Nephron progenitor cell (in vitro differentiated cells): ENCODE data around the gene PLXNA2.

Experiments used
- DNase-seq: peaks from one replicate; pipeline ENCODE4 v3.0.0; 2021
- H3K27ac Mint-ChIP-seq: 2 replicates; pipeline ENCODE4 v1.8.0; 2021; ENCODE audit warnings: mild to moderate bottlenecking, moderate library complexity, mixed read lengths
- H3K27me3 Mint-ChIP-seq: 2 replicates; pipeline ENCODE4 v1.8.0; 2021; ENCODE audit warnings: mild to moderate bottlenecking, low read depth, mixed read lengths; ENCODE audit not compliant: poor library complexity
- H3K36me3 Mint-ChIP-seq: 2 replicates; pipeline ENCODE4 v1.8.0; 2021; ENCODE audit warnings: low read depth, mixed read lengths
- H3K4me1 Mint-ChIP-seq: 2 replicates; pipeline ENCODE4 v1.8.0; 2021; ENCODE audit warnings: mixed read lengths
- H3K4me3 Mint-ChIP-seq: 2 replicates; pipeline ENCODE4 v1.8.0; 2021; ENCODE audit warnings: mild to moderate bottlenecking, moderate library complexity, mixed read lengths
- H3K9me3 Mint-ChIP-seq: 2 replicates; pipeline ENCODE4 v1.8.0; 2021; ENCODE audit warnings: mild to moderate bottlenecking, moderate library complexity, mixed read lengths
- CTCF ChIP-seq: fragments of 200-600 bp; sonication (generic); IDR thresholded peaks from 2 replicates; pipeline ENCODE4 v1.5.0; 2021; ENCODE audit warnings: antibody characterized with exemption

PLXNA2 gene

GRCh38 chr1:208129060-208129459, 115.1 kb downstream of the PLXNA2 start:
- Mint-ChIP-seq H3K36me3 (no peaks in the 10 kb centered on the region), H3K27ac (no peak overlapping the region), H3K4me3 (no peak overlapping the region), H3K9me3 (no peaks in the 10 kb centered on the region), H3K4me1 (peaks cover 55% of the 10 kb centered on the region), H3K27me3 (peaks cover 19% of the 10 kb centered on the region)
- no peak for TF ChIP-seq CTCF
- no peak for DNase-seq

DNA sequence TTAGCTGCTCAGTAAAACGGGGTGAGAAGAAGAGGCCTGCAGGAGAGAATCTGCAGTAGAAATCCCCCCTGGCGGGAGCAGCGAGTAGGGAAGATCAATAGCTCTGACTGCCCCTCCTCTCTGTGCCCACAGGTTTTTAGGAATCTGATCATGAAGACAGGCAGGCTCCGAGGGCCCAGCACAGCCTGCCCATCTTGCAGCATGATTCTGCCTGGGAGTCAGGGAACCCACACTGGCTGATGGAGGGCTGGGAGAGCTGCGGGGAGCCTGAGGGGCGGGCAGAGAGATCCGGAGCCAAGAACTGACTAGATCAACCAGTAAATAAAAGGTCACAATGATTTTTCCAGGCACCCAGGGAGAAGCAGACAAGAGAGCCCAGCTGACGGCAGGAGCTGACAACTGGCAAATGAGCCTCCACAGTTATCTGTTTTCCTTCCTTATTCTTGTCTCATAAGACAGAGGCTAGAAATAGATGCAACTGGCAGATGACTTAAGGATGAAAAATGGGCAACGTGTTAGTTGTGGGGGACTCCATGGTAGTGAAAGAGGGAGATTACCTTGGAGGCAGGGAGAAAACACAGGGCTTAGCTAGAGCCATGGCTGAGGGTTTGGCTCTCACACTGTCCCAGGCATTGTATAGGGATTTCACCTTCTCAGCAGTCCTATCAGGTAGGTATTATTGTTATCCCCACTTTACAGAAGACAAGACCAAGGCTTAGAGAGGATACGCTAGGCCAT, 116.2 kb downstream of the PLXNA2 start:
- Mint-ChIP-seq H3K27ac (no peak overlapping the region), H3K9me3 (no peaks in the 10 kb centered on the region), H3K36me3 (peaks cover 4% of the 10 kb centered on the region), H3K4me3 (no peak overlapping the region), H3K4me1 (peaks cover 51% of the 10 kb centered on the region), H3K27me3 (peaks cover 19% of the 10 kb centered on the region)
- no peak for DNase-seq
- TF ChIP-seq CTCF, result no peak

GRCh38 chr1:208127284-208127683, 116.9 kb downstream of the PLXNA2 start:
- no peaks in the 10 kb centered on the region for H3K9me3 Mint-ChIP-seq
- H3K27me3 Mint-ChIP-seq, result peaks cover 18% of the 10 kb centered on the region
- no peak for TF ChIP-seq CTCF
- H3K27ac Mint-ChIP-seq, result no peak overlapping the region
- no peak for DNase-seq
- H3K36me3 Mint-ChIP-seq, result peaks cover 4% of the 10 kb centered on the region
- no peak overlapping the region for H3K4me3 Mint-ChIP-seq
- peaks cover 44% of the 10 kb centered on the region for H3K4me1 Mint-ChIP-seq

GRCh38 chr1:208126108-208126507, 118.1 kb downstream of the PLXNA2 start:
- no peak for TF ChIP-seq CTCF
- Mint-ChIP-seq H3K4me1 (peaks cover 32% of the 10 kb centered on the region), H3K9me3 (no peaks in the 10 kb centered on the region), H3K27me3 (peaks cover 8% of the 10 kb centered on the region), H3K4me3 (no peak overlapping the region), H3K27ac (no peak overlapping the region), H3K36me3 (peaks cover 4% of the 10 kb centered on the region)
- DNase-seq, result no peak

DNA sequence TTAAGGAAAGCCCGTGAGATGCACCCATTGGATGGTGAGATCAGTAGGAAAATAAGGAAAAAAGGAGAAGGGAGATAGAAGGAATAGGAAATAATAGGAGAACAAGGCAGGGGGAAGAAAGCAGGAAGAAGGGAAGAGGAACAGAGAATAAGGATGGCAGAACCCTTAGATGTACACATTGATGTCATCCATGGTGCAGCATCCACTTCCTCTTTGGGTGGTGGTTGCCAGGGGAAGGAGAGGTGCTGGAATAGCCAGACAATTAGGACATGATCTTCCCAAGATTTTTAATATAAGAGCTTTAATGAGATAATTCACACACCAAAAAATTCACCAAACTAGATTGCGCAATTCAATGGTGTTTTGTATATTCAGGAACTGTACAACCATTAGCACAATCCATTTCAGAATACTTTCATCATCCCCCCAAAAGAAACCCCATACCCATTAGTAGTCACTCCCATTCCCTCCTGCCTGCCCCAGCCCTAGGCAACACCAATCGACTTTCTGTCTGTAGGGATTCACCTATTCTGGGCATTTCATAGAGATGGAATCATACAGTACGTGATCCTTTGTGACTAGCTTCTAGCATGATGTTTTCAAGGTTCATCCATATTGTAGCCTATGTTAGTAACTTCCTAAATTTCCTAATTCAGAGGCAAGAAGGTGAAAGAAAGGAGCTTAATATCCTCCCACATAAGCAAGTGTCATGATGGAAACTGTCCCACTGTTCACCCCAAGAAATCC, 121.4 kb downstream of the PLXNA2 start:
- H3K4me1 Mint-ChIP-seq, result peaks cover 25% of the 10 kb centered on the region
- no peaks in the 10 kb centered on the region for H3K9me3 Mint-ChIP-seq
- H3K27ac Mint-ChIP-seq, result no peak overlapping the region
- H3K4me3 Mint-ChIP-seq, result no peak overlapping the region
- TF ChIP-seq CTCF, result no peak
- peaks cover 4% of the 10 kb centered on the region for H3K36me3 Mint-ChIP-seq
- H3K27me3 Mint-ChIP-seq, result peaks cover 8% of the 10 kb centered on the region
- no peak for DNase-seq
